Activated naive CD4-positive, alpha-beta T cell treated with anti-CD3 and anti-CD28 coated beads, Interleukin-2, amount 50 U/mL, for 24 hours (primary cell): ENCODE results near the gene CHD9NB.
A peak's percentile ranks its signal among the peaks of the same experiment; 100 is the strongest.
"Not testable (repeated sequence)": the region's sequence is repeated elsewhere in the genome, so short reads cannot be mapped to it uniquely, and the experiment has no call there.

Experiments
- H3K27ac Mint-ChIP-seq: one replicate; pipeline ENCODE4 v1.8.0; 2021; ENCODE audit warnings: mild to moderate bottlenecking, mixed read lengths
- H3K27me3 Mint-ChIP-seq: one replicate; pipeline ENCODE4 v1.8.0; 2021; ENCODE audit warnings: mixed read lengths
- H3K36me3 Mint-ChIP-seq: one replicate; pipeline ENCODE4 v1.8.0; 2021; ENCODE audit warnings: mixed read lengths
- H3K4me1 Mint-ChIP-seq: one replicate; pipeline ENCODE4 v1.8.0; 2021; ENCODE audit warnings: mixed read lengths
- H3K4me3 Mint-ChIP-seq: one replicate; pipeline ENCODE4 v1.8.0; 2021; ENCODE audit warnings: mild to moderate bottlenecking, mixed read lengths
- H3K9me3 Mint-ChIP-seq: one replicate; pipeline ENCODE4 v1.8.0; 2021; ENCODE audit warnings: mixed read lengths

The CHD9NB gene

GRCh38 chr16:53054670-53055485, 2.2 kb upstream of the CHD9NB start, which contains the start of gene CHD9:
TSS of gene CHD9 (plus strand) at chr16:53054991. CDS start at chr16:53156090, 101,099 bp downstream.
- no peaks in the 10 kb centered on the region for H3K9me3 Mint-ChIP-seq
- H3K4me3 Mint-ChIP-seq, result peak within 1 kb of the TSS; percentile 82

GRCh38 chr16:53053967-53054669, 1.4 kb upstream of the CHD9NB start:
- Mint-ChIP-seq H3K27me3 (peaks cover 4% of the 10 kb centered on the region), H3K36me3 (no peaks in the 10 kb centered on the region), H3K9me3 (no peaks in the 10 kb centered on the region), H3K4me1 (peaks cover 5% of the 10 kb centered on the region), H3K4me3 (peak overlapping the region; percentile 82), H3K27ac (peak overlapping the region; percentile 68)

More at GRCh38 chr16:53054670-53055485, 2.2 kb upstream of the CHD9NB start, which contains the start of gene CHD9:
- H3K36me3 Mint-ChIP-seq, result no peaks in the 10 kb centered on the region
- H3K27me3 Mint-ChIP-seq, result peaks cover 1% of the 10 kb centered on the region
- peak within 1 kb of the TSS; percentile 68 for H3K27ac Mint-ChIP-seq
- H3K4me1 Mint-ChIP-seq, result peaks cover 5% of the 10 kb centered on the region

- not testable (repeated sequence) for H3K27ac Mint-ChIP-seq, H3K27me3 Mint-ChIP-seq, H3K4me1 Mint-ChIP-seq, H3K36me3 Mint-ChIP-seq, H3K9me3 Mint-ChIP-seq, H3K4me3 Mint-ChIP-seq
These were observed 1.4 kb downstream of the CHD9NB start for GRCh38 chr16:53051255-53051654.

GRCh38 chr16:53048139-53048915, 4.4 kb downstream of the CHD9NB start:
- H3K27ac Mint-ChIP-seq, result no peak overlapping the region
- H3K27me3 Mint-ChIP-seq, result peaks cover 4% of the 10 kb centered on the region
- no peak overlapping the region for H3K4me3 Mint-ChIP-seq
- no peaks in the 10 kb centered on the region for H3K4me1 Mint-ChIP-seq
- no peaks in the 10 kb centered on the region for H3K9me3 Mint-ChIP-seq
- no peaks in the 10 kb centered on the region for H3K36me3 Mint-ChIP-seq

GRCh38 chr16:53047515-53047914, 5.2 kb downstream of the CHD9NB start:
- peak overlapping the region; percentile 30 for H3K27ac Mint-ChIP-seq
- not testable (repeated sequence) for H3K36me3 Mint-ChIP-seq, H3K9me3 Mint-ChIP-seq, H3K27me3 Mint-ChIP-seq, H3K4me3 Mint-ChIP-seq, H3K4me1 Mint-ChIP-seq

GRCh38 chr16:53045341-53046220, 7.1 kb downstream of the CHD9NB start:
- Mint-ChIP-seq H3K4me1 (no peaks in the 10 kb centered on the region), H3K36me3 (no peaks in the 10 kb centered on the region), H3K4me3 (no peak overlapping the region), H3K27me3 (peaks cover 5% of the 10 kb centered on the region), H3K27ac (no peak overlapping the region), H3K9me3 (no peaks in the 10 kb centered on the region)

GRCh38 chr16:53043986-53044601, 8.6 kb downstream of the CHD9NB start:
- Mint-ChIP-seq H3K9me3 (no peaks in the 10 kb centered on the region), H3K4me3 (no peak overlapping the region), H3K36me3 (no peaks in the 10 kb centered on the region), H3K27me3 (peaks cover 3% of the 10 kb centered on the region), H3K4me1 (no peaks in the 10 kb centered on the region), H3K27ac (no peak overlapping the region)

- peaks cover 3% of the 10 kb centered on the region for H3K27me3 Mint-ChIP-seq
- H3K9me3 Mint-ChIP-seq, result no peaks in the 10 kb centered on the region
- no peaks in the 10 kb centered on the region for H3K4me1 Mint-ChIP-seq
- no peaks in the 10 kb centered on the region for H3K36me3 Mint-ChIP-seq
- H3K4me3 Mint-ChIP-seq, result no peak overlapping the region
- no peak overlapping the region for H3K27ac Mint-ChIP-seq
These were observed 9.3 kb downstream of the CHD9NB start for GRCh38 chr16:53043428-53043831.

- Mint-ChIP-seq H3K27me3 (peaks cover 3% of the 10 kb centered on the region), H3K4me3 (no peak overlapping the region), H3K4me1 (no peaks in the 10 kb centered on the region), H3K9me3 (no peaks in the 10 kb centered on the region), H3K27ac (no peak overlapping the region), H3K36me3 (no peaks in the 10 kb centered on the region)
These were observed 10.4 kb downstream of the CHD9NB start for GRCh38 chr16:53042235-53042701.

GRCh38 chr16:53041320-53042051, 11.2 kb downstream of the CHD9NB start:
- H3K27ac Mint-ChIP-seq, result no peak overlapping the region
- no peaks in the 10 kb centered on the region for H3K9me3 Mint-ChIP-seq
- peaks cover 4% of the 10 kb centered on the region for H3K27me3 Mint-ChIP-seq
- H3K4me1 Mint-ChIP-seq, result no peaks in the 10 kb centered on the region
- H3K4me3 Mint-ChIP-seq, result no peak overlapping the region
- no peaks in the 10 kb centered on the region for H3K36me3 Mint-ChIP-seq

- no peaks in the 10 kb centered on the region for H3K9me3 Mint-ChIP-seq
- no peaks in the 10 kb centered on the region for H3K4me1 Mint-ChIP-seq
- H3K27me3 Mint-ChIP-seq, result peaks cover 4% of the 10 kb centered on the region
- H3K4me3 Mint-ChIP-seq, result no peak overlapping the region
- no peaks in the 10 kb centered on the region for H3K36me3 Mint-ChIP-seq
- H3K27ac Mint-ChIP-seq, result no peak overlapping the region
These were observed 11.9 kb downstream of the CHD9NB start for GRCh38 chr16:53040788-53041187.

- H3K27me3 Mint-ChIP-seq, H3K36me3 Mint-ChIP-seq, H3K4me3 Mint-ChIP-seq, H3K4me1 Mint-ChIP-seq, H3K9me3 Mint-ChIP-seq, H3K27ac Mint-ChIP-seq: not testable (repeated sequence)
These were observed 16.0 kb downstream of the CHD9NB start for GRCh38 chr16:53036711-53037110.

- no peaks in the 10 kb centered on the region for H3K9me3 Mint-ChIP-seq
- no peak overlapping the region for H3K27ac Mint-ChIP-seq
- peaks cover 11% of the 10 kb centered on the region for H3K27me3 Mint-ChIP-seq
- H3K4me3 Mint-ChIP-seq, result no peak overlapping the region
- no peaks in the 10 kb centered on the region for H3K4me1 Mint-ChIP-seq
- peaks cover 1% of the 10 kb centered on the region for H3K36me3 Mint-ChIP-seq
These were observed 16.6 kb downstream of the CHD9NB start for GRCh38 chr16:53036066-53036465.
